H1 (cell line): ENCODE results near the gene CRABP1. TPM values are rescaled to one million over a fixed set of nuclear protein-coding genes. Genes with fewer than 3 reads are reported as not detected.

Experiments used
- ASH2L ChIP-seq: fragments of 200-600, 300-600 bp; sonication (generic); IDR thresholded peaks from one replicate; pipeline ENCODE4 v1.7.1; 2017; ENCODE audit warnings: low read length
- ATF3 ChIP-seq: IDR thresholded peaks from 2 replicates; pipeline ENCODE4 v1.6.1; 2011; ENCODE audit warnings: low read depth, mild to moderate bottlenecking, low read length; ENCODE audit not compliant: insufficient read depth
- BRCA1 ChIP-seq: IDR thresholded peaks from 2 replicates; pipeline ENCODE4 v1.6.1; 2012; ENCODE audit warnings: low read depth, low read length, improper control_type of control experiment
- CEBPB ChIP-seq: IDR thresholded peaks from 2 replicates; pipeline ENCODE4 v1.6.1; 2012; ENCODE audit warnings: low read depth, low read length
- CHD1 ChIP-seq: IDR thresholded peaks from 2 replicates; pipeline ENCODE4 v1.6.1; 2012; ENCODE audit warnings: low read depth, low read length, improper control_type of control experiment
- E2F6 ChIP-seq: IDR thresholded peaks from 2 replicates; pipeline ENCODE4 v1.6.1; 2012; ENCODE audit warnings: inconsistent platforms
- EP300 ChIP-seq, 2 experiments: IDR thresholded peaks; 1 replicate in 1 of 2; 2 replicates in 1 of 2; pipeline ENCODE4 v1.6.1; 2011 to 2012; ENCODE audit warnings: low read depth in 2 of 2, low read length in 2 of 2, mild to moderate bottlenecking in 2 of 2, borderline replicate concordance in 1 of 2, inconsistent platforms in 1 of 2, moderate library complexity in 1 of 2
- EZH2 ChIP-seq: fragments of 200-600 bp; sonication (generic); IDR thresholded peaks from 2 replicates; pipeline ENCODE4 v1.7.1; 2012; ENCODE audit warnings: low read depth, mild to moderate bottlenecking, moderate library complexity, low read length, inconsistent platforms; ENCODE audit not compliant: severe bottlenecking
- HDAC6 ChIP-seq: IDR thresholded peaks from one replicate; pipeline ENCODE4 v1.7.1; 2012; ENCODE audit warnings: low read depth, mild to moderate bottlenecking, inconsistent platforms, low read length, moderate library complexity
- JUND ChIP-seq: IDR thresholded peaks from 2 replicates; pipeline ENCODE4 v1.6.1; 2011; ENCODE audit warnings: mild to moderate bottlenecking, improper control_type of control experiment, low read length
- KDM1A ChIP-seq: fragments of 200-600, 300-600 bp; sonication (generic); IDR thresholded peaks from 2 replicates; pipeline ENCODE4 v1.7.1; 2016; ENCODE audit warnings: mild to moderate bottlenecking, low read length, borderline replicate concordance
- KDM4A ChIP-seq: IDR thresholded peaks from one replicate; pipeline ENCODE4 v1.7.1; 2012; ENCODE audit warnings: low read depth, mild to moderate bottlenecking, moderate library complexity, low read length, inconsistent platforms; ENCODE audit not compliant: severe bottlenecking
- KDM5A ChIP-seq: fragments of 200-600 bp; IDR thresholded peaks from 2 replicates; pipeline ENCODE4 v1.7.1; 2012; ENCODE audit warnings: mild to moderate bottlenecking, low read length, inconsistent platforms, mixed read lengths
- PHF8 ChIP-seq: fragments of 200-600 bp; sonication (generic); conservative IDR thresholded peaks from 2 replicates; pipeline ENCODE4 v1.7.1; 2012; ENCODE audit warnings: low read depth, mild to moderate bottlenecking, inconsistent platforms, low read length, moderate library complexity
- POLR2A ChIP-seq, 2 experiments: IDR thresholded peaks; 1 replicate in 1 of 2; 2 replicates in 1 of 2; pipeline ENCODE4 v1.6.1; 2011; ENCODE audit warnings: low read depth in 2 of 2, low read length in 2 of 2, mild to moderate bottlenecking in 2 of 2; ENCODE audit errors: control extremely low read depth in 1 of 2
- POLR2AphosphoS5 ChIP-seq: IDR thresholded peaks from 2 replicates; pipeline ENCODE4 v1.6.1; 2011; ENCODE audit warnings: low read depth, low read length
- RNF2 ChIP-seq: fragments of 200-900, 300-1000 bp; sonication (generic); IDR thresholded peaks from 2 replicates; pipeline ENCODE4 v1.7.1; 2016; ENCODE audit warnings: borderline replicate concordance, low read depth, mild to moderate bottlenecking, antibody characterized with exemption, low read length; ENCODE audit not compliant: poor library complexity, severe bottlenecking; ENCODE audit errors: missing control alignments
- RXRA ChIP-seq: IDR thresholded peaks from 2 replicates; pipeline ENCODE4 v1.6.1; 2011; ENCODE audit warnings: low read depth, mild to moderate bottlenecking, low read length, moderate library complexity; ENCODE audit not compliant: insufficient read depth
- SIRT6 ChIP-seq: IDR thresholded peaks from one replicate; pipeline ENCODE4 v1.7.1; 2012; ENCODE audit warnings: low read length, inconsistent platforms
- SRF ChIP-seq: IDR thresholded peaks from 2 replicates; pipeline ENCODE4 v1.6.1; 2011; ENCODE audit warnings: mild to moderate bottlenecking, low read depth, low read length, moderate library complexity
- SUZ12 ChIP-seq: fragments of 200-600 bp; sonication (generic); IDR thresholded peaks from 2 replicates; pipeline ENCODE4 v1.6.1; 2012; ENCODE audit warnings: mild to moderate bottlenecking, inconsistent platforms, low read length, moderate library complexity, mixed read lengths
- TBP ChIP-seq: IDR thresholded peaks from 2 replicates; pipeline ENCODE4 v1.6.1; 2011; ENCODE audit warnings: low read depth, low read length, improper control_type of control experiment
- TCF12 ChIP-seq: IDR thresholded peaks from 2 replicates; pipeline ENCODE4 v1.6.1; 2011; ENCODE audit warnings: low read depth, mild to moderate bottlenecking, low read length
- polyA plus RNA-seq, 7 experiments: library from polyadenylated mRNA; depleted of rRNA in 3 of 7; stranded (reverse) in 5 of 7; unstranded in 2 of 7; fragments of >200 nt in 5 of 7; fragments of 200-250 nt in 2 of 7; gene quantifications; 1 replicate in 5 of 7; 2 replicates in 1 of 7; 4 replicates in 1 of 7; pipeline versions ENCODE4 v1.2.1 to v1.2.3, GENCODE V29; 2011 to 2013; ENCODE audit warnings: missing spikeins in 2 of 7, mixed read lengths in 2 of 7
- total RNA-seq: library from RNA; stranded (reverse); fragmentation: NEBNext Ultra II Directional; extraction: Animal tissue kit (Norgen Biotek cat#: 25700); gene quantifications from 2 replicates; pipeline ENCODE4 v1.2.1, GENCODE V29; 2021

Gene CRABP1
- total and polyA plus RNA-seq, 2 of the 8 experiments (the other 6 are each of a cell fraction or from before 2014, with no cell fraction given): 385 to 655 TPM

DNA sequence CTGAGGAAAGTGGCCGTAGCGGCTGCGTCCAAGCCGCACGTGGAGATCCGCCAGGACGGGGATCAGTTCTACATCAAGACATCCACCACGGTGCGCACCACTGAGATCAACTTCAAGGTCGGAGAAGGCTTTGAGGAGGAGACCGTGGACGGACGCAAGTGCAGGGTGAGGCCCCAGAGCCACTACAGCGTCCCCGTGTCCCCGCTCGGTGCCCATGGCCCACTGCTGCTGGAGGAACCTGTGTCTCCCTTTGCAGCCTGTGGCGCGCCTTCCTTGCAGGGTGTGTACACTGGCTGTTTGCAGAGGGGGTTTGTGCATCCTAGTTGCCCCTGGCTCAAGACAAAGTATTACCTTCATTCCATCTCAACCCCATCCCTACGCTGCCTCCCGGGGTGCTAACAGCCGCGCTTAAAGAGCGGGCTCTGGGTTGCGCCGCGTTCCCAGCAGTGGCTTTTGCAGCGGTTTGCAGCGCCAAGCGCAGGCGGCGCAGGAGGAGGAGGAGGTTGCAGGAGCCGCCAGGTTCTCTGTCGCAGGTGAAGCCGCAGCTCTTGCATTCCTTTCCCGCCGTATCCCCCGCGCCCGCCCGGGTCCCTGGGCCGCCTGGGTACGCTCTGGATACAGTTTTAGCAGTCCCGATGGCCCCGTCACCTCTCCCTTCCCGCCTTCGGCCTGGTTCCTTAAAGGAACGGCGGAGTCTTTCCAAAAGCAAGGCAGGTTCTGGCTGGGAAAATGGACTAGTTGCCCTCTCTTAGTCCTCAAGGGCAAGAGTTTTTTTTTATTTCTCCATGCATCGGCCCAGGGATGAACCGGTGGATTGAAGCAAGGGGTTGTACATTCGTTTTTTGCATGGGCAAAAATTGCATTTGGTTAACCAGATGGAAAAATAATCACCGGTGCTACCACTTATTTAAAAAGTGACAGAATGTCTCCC lies 1.2 kb downstream of the CRABP1 start (continued):
- no peak for TF ChIP-seq BRCA1
- TF ChIP-seq EP300 (IDR thresholded peaks at IDR 0.05; ENCODE audit: borderline replicate concordance in 1 of 2, low read depth in 2 of 2, low read length in 2 of 2): no peak
- no peak for TF ChIP-seq TCF12
- no peak; the same call in 1 of the 2 replicates for TF ChIP-seq PHF8
- peak; percentile 85 for TF ChIP-seq E2F6
- TF ChIP-seq KDM4A: peak; percentile 67
- TF ChIP-seq POLR2AphosphoS5: no peak
- no peak for TF ChIP-seq SRF
- no peak for TF ChIP-seq ATF3
- TF ChIP-seq SUZ12: no peak
- no peak for TF ChIP-seq KDM1A
- no peak for TF ChIP-seq KDM5A
- peak; percentile 53 for TF ChIP-seq RNF2
- no peak for TF ChIP-seq CHD1
- no peak for TF ChIP-seq HDAC6
- no peak for TF ChIP-seq CEBPB
- no peak for TF ChIP-seq POLR2A (IDR thresholded peaks at IDR 0.05; ENCODE audit: control extremely low read depth in 1 of 2, low read depth in 2 of 2, low read length in 2 of 2)
- peak; percentile 41; the same call in 1 of the 2 replicates for TF ChIP-seq TBP
- TF ChIP-seq RXRA: no peak
- no peak for TF ChIP-seq SIRT6
- TF ChIP-seq JUND: no peak
- peak; percentile 15 for TF ChIP-seq EZH2
- TF ChIP-seq ASH2L: peak; percentile 54
